ENCODE results near the gene FBXO31. TPM values are rescaled to one million over a fixed set of nuclear protein-coding genes. Genes with fewer than 3 reads are reported as not detected.

FBXO31 gene
- polyA plus RNA-seq, 1 donor from 2014 or later: 20.6 TPM

DNA sequence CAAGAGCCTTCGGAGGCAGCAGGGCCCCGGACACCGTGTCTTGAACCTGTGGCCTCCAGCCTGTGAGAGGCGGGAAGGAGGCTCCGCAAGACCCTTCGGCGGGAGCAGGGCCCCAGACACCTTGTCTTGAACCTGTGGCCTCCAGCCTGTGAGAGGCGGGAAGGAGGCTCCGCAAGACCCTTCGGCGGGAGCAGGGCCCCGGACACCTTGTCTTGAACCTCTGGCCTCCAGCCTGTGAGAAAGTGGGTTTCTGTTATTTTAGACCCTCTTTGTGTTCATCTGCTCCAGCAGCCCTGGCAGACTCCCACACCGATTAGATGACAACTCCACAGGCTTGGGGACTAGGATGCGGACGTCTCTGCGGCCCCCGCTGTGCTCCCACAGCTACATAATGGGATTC is 30.0 kb downstream of the FBXO31 start:
- no peak for TF ChIP-seq EP300 (conservative IDR thresholded peaks at IDR 0.05; ENCODE audit: poor library complexity, severe bottlenecking)
- TF ChIP-seq MXI1 (conservative IDR thresholded peaks at IDR 0.05; ENCODE audit: poor library complexity, severe bottlenecking): no peak
- TF ChIP-seq EZH2 (IDR thresholded peaks at IDR 0.05; ENCODE audit: borderline replicate concordance, insufficient read depth, low read length, poor library complexity, severe bottlenecking): no peak
- TF ChIP-seq TAF1 (IDR thresholded peaks at IDR 0.05; ENCODE audit: low read depth): no peak
- TF ChIP-seq RAD21 (conservative IDR thresholded peaks at IDR 0.05): no peak
- no peak for TF ChIP-seq SMC3 (conservative IDR thresholded peaks at IDR 0.05; ENCODE audit: poor library complexity)
- TF ChIP-seq, protein P1, sequence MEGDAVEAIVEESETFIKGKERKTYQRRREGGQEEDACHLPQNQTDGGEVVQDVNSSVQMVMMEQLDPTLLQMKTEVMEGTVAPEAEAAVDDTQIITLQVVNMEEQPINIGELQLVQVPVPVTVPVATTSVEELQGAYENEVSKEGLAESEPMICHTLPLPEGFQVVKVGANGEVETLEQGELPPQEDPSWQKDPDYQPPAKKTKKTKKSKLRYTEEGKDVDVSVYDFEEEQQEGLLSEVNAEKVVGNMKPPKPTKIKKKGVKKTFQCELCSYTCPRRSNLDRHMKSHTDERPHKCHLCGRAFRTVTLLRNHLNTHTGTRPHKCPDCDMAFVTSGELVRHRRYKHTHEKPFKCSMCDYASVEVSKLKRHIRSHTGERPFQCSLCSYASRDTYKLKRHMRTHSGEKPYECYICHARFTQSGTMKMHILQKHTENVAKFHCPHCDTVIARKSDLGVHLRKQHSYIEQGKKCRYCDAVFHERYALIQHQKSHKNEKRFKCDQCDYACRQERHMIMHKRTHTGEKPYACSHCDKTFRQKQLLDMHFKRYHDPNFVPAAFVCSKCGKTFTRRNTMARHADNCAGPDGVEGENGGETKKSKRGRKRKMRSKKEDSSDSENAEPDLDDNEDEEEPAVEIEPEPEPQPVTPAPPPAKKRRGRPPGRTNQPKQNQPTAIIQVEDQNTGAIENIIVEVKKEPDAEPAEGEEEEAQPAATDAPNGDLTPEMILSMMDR (IDR thresholded peaks at IDR 0.05; ENCODE audit: poor library complexity, severe bottlenecking): no peak
- no peaks in the 10 kb centered on the region for H4K20me1 ChIP-seq (ENCODE audit: insufficient read depth)
- no peaks in the 10 kb centered on the region for H3K27me3 ChIP-seq (ENCODE audit: insufficient read depth, low read depth, low read length)
- no peaks in the 10 kb centered on the region for H3F3A ChIP-seq (ENCODE audit: insufficient read depth, low read length, poor library complexity, severe bottlenecking)
- H3K79me2 ChIP-seq (replicated peaks; ENCODE audit: insufficient read depth, low read length): no peaks in the 10 kb centered on the region
- no peak overlapping the region for H3K4me2 ChIP-seq (ENCODE audit: low read length)
- no peak overlapping the region for H2AFZ ChIP-seq (ENCODE audit: low read depth, low read length)
- no peak overlapping the region for H3K9ac ChIP-seq (ENCODE audit: low read length)
- no peaks in the 10 kb centered on the region for H3K9me3 ChIP-seq (ENCODE audit: low read length)
- no peak overlapping the region for H3K27ac ChIP-seq (ENCODE audit: low read length)
- no peak overlapping the region for H3K4me3 ChIP-seq (ENCODE audit: low read length)
- H3K9me2 ChIP-seq (ENCODE audit: insufficient read depth, low read length): no peaks in the 10 kb centered on the region
- no peaks in the 10 kb centered on the region for H3K36me3 ChIP-seq (ENCODE audit: insufficient read depth, low read length)

DNA sequence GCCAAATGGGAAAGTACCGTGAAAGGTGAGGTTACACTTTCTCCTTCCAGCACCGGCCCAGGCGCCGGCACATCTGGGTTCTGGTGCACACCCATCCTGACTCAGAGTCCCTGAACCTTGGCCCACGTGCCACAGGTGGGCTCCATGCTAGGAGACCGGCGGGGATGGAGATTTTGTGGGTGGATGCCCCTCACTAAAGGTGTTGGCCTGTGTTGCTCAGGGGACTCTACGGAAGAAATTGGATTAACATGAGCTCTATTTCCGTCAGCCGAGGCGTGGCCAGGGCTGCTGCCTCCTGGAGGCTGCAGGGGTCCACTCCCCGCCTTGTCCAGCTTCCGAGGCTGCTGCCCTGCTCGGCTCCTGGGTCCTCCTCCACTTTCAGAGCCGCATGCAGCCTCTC is 30.8 kb downstream of the FBXO31 start:
- Histone ChIP-seq H3K36me3 (ENCODE audit: insufficient read depth, low read length) (no peaks in the 10 kb centered on the region), H3K27me3 (ENCODE audit: insufficient read depth, low read depth, low read length) (no peaks in the 10 kb centered on the region), H3K4me3 (ENCODE audit: low read length) (no peak overlapping the region), H3K9me3 (ENCODE audit: low read length) (no peaks in the 10 kb centered on the region), H3F3A (ENCODE audit: insufficient read depth, low read length, poor library complexity, severe bottlenecking) (no peaks in the 10 kb centered on the region), H3K4me2 (ENCODE audit: low read length) (no peak overlapping the region), H2AFZ (ENCODE audit: low read depth, low read length) (no peak overlapping the region), H3K9ac (ENCODE audit: low read length) (no peak overlapping the region), H3K27ac (ENCODE audit: low read length) (no peak overlapping the region), H4K20me1 (ENCODE audit: insufficient read depth) (no peaks in the 10 kb centered on the region), H3K9me2 (ENCODE audit: insufficient read depth, low read length) (no peaks in the 10 kb centered on the region), H3K79me2 (replicated peaks; ENCODE audit: insufficient read depth, low read length) (no peaks in the 10 kb centered on the region)
- TF ChIP-seq, protein P1 (IDR thresholded peaks at IDR 0.05; ENCODE audit: poor library complexity, severe bottlenecking): no peak
- no peak for TF ChIP-seq EP300 (conservative IDR thresholded peaks at IDR 0.05; ENCODE audit: poor library complexity, severe bottlenecking)
- TF ChIP-seq POLR2AphosphoS5 (IDR thresholded peaks at IDR 0.05): no peak
- TF ChIP-seq MXI1 (conservative IDR thresholded peaks at IDR 0.05; ENCODE audit: poor library complexity, severe bottlenecking): no peak
- TF ChIP-seq EZH2 (IDR thresholded peaks at IDR 0.05; ENCODE audit: borderline replicate concordance, insufficient read depth, low read length, poor library complexity, severe bottlenecking): no peak
- no peak for TF ChIP-seq RAD21 (conservative IDR thresholded peaks at IDR 0.05)
- TF ChIP-seq SMC3 (conservative IDR thresholded peaks at IDR 0.05; ENCODE audit: poor library complexity): no peak
- TF ChIP-seq TAF1 (IDR thresholded peaks at IDR 0.05; ENCODE audit: low read depth): no peak
- TF ChIP-seq, protein P2, sequence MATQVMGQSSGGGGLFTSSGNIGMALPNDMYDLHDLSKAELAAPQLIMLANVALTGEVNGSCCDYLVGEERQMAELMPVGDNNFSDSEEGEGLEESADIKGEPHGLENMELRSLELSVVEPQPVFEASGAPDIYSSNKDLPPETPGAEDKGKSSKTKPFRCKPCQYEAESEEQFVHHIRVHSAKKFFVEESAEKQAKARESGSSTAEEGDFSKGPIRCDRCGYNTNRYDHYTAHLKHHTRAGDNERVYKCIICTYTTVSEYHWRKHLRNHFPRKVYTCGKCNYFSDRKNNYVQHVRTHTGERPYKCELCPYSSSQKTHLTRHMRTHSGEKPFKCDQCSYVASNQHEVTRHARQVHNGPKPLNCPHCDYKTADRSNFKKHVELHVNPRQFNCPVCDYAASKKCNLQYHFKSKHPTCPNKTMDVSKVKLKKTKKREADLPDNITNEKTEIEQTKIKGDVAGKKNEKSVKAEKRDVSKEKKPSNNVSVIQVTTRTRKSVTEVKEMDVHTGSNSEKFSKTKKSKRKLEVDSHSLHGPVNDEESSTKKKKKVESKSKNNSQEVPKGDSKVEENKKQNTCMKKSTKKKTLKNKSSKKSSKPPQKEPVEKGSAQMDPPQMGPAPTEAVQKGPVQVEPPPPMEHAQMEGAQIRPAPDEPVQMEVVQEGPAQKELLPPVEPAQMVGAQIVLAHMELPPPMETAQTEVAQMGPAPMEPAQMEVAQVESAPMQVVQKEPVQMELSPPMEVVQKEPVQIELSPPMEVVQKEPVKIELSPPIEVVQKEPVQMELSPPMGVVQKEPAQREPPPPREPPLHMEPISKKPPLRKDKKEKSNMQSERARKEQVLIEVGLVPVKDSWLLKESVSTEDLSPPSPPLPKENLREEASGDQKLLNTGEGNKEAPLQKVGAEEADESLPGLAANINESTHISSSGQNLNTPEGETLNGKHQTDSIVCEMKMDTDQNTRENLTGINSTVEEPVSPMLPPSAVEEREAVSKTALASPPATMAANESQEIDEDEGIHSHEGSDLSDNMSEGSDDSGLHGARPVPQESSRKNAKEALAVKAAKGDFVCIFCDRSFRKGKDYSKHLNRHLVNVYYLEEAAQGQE (IDR thresholded peaks at IDR 0.05; ENCODE audit: borderline replicate concordance): no peak
